Measurements from ENCODE around the gene CHD2. TPM values are rescaled to one million over a fixed set of nuclear protein-coding genes. Genes with fewer than 3 reads are reported as not detected.

CHD2 gene
- total RNA-seq, 1 experiment from 2014 or later = 37.5 TPM

- DNase-seq (ENCODE audit: low read depth) = no peak
Measured at GRCh38 chr15:92885224-92886041, 14.7 kb upstream of the CHD2 start.

- no peak for DNase-seq (ENCODE audit: low read depth)
Measured at GRCh38 chr15:92886042-92886537, 14.0 kb upstream of the CHD2 start.

- DNase-seq (ENCODE audit: low read depth) = no peak
Measured at GRCh38 chr15:92886815-92887214, 13.3 kb upstream of the CHD2 start.

- DNase-seq (ENCODE audit: low read depth) = no peak
Measured at GRCh38 chr15:92887869-92888268, 12.3 kb upstream of the CHD2 start.

GRCh38 chr15:92889390-92890107 is 10.6 kb upstream of the CHD2 start:
- no peak for DNase-seq (ENCODE audit: low read depth)

GRCh38 chr15:92891533-92892200 is 8.5 kb upstream of the CHD2 start:
- DNase-seq (ENCODE audit: low read depth) = no peak

- no peak for DNase-seq (ENCODE audit: low read depth)
Measured at GRCh38 chr15:92892201-92892555, 7.9 kb upstream of the CHD2 start.

- DNase-seq (ENCODE audit: low read depth) = no peak
Measured at GRCh38 chr15:92893200-92893599, 6.9 kb upstream of the CHD2 start.

- DNase-seq (ENCODE audit: low read depth) = no peak
Measured at GRCh38 chr15:92896561-92896960, 3.6 kb upstream of the CHD2 start.

- no peak for DNase-seq (ENCODE audit: low read depth)
Measured at GRCh38 chr15:92897620-92898019, 2.5 kb upstream of the CHD2 start.

- DNase-seq (ENCODE audit: low read depth) = no peak
Measured at GRCh38 chr15:92898988-92899582, 1.0 kb upstream of the CHD2 start.

- no peak for DNase-seq (ENCODE audit: low read depth)
Measured at GRCh38 chr15:92899601-92899947, 550 bp upstream of the CHD2 start.

GRCh38 chr15:92900731-92901071 is 577 bp downstream of the CHD2 start:
- DNase-seq (ENCODE audit: low read depth) = no peak

- no peak for DNase-seq (ENCODE audit: low read depth)
Measured at GRCh38 chr15:92901072-92901761, 1.1 kb downstream of the CHD2 start.

GRCh38 chr15:92901995-92902394 is 1.9 kb downstream of the CHD2 start:
- no peak for DNase-seq (ENCODE audit: low read depth)

GRCh38 chr15:92902737-92903593 is 2.8 kb downstream of the CHD2 start:
- no peak for DNase-seq (ENCODE audit: low read depth)

GRCh38 chr15:92903631-92903965 is 3.5 kb downstream of the CHD2 start:
- DNase-seq (ENCODE audit: low read depth) = no peak

- peak; percentile 99 for DNase-seq (ENCODE audit: low read depth)
Measured at GRCh38 chr15:92903966-92904721, 4.0 kb downstream of the CHD2 start.

- no peak for DNase-seq (ENCODE audit: low read depth)
Measured at GRCh38 chr15:92904722-92905571, 4.8 kb downstream of the CHD2 start.
